Activated naive CD4-positive, alpha-beta T cell treated with anti-CD3 and anti-CD28 coated beads, Interleukin-2, amount 50 U/mL, for 72 hours (primary cell): ENCODE data around the gene RFX8. TPM values are rescaled to one million over a fixed set of nuclear protein-coding genes. Genes with fewer than 3 reads are reported as not detected.

Experiments
- ATAC-seq, 2 donors: fragments of 150-1000 bp; cut with Tn5 transposase; 2 replicates each; pipeline ENCODE4 v1.10.0; 2021; ENCODE audit warnings: mild to moderate bottlenecking in 2 of 2, moderate library complexity in 2 of 2
- DNase-seq, 2 donors: peaks; one replicate each; pipeline ENCODE4 v3.0.0; 2021 to 2022; ENCODE audit warnings: low spot score in 2 of 2
- H3K27ac Mint-ChIP-seq, 2 donors: one replicate each; pipeline ENCODE4 v1.8.0; 2022; ENCODE audit warnings: mild to moderate bottlenecking in 2 of 2, mixed read lengths in 2 of 2
- H3K36me3 Mint-ChIP-seq, 2 donors: one replicate each; pipeline ENCODE4 v1.8.0; 2022; ENCODE audit warnings: mixed read lengths in 2 of 2
- H3K9me3 Mint-ChIP-seq, 2 donors: one replicate each; pipeline ENCODE4 v1.8.0; 2022; ENCODE audit warnings: mixed read lengths in 2 of 2
- total RNA-seq, 2 donors: library from RNA; stranded (reverse); gene quantifications; one replicate each; pipeline ENCODE4 v1.2.3, GENCODE V29; 2022

The RFX8 gene
- total RNA-seq, 2 donors from 2014 or later: 0.76 to 1.9 TPM

DNA sequence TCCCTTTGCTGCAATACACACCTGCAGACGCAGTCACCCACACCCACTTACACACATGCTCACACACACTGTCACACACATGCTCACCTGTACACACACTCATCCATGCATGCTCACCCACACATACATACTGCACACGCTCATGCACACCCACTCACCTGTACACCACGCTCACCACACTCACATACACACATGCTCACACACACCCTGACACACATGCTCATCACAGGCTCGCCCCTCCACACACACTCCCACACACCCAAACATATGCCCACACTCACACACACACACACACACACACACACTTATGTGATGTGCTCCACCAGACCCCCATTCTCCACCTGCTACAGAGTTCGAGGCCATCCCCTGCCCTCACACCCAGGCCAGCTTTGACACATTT is 64.8 kb downstream of the RFX8 start:
- Mint-ChIP-seq H3K9me3 (no peaks in the 10 kb centered on the region), H3K27ac (no peak overlapping the region), H3K36me3 (no peaks in the 10 kb centered on the region)
- DNase-seq (no peak), ATAC-seq (no peak)

DNA sequence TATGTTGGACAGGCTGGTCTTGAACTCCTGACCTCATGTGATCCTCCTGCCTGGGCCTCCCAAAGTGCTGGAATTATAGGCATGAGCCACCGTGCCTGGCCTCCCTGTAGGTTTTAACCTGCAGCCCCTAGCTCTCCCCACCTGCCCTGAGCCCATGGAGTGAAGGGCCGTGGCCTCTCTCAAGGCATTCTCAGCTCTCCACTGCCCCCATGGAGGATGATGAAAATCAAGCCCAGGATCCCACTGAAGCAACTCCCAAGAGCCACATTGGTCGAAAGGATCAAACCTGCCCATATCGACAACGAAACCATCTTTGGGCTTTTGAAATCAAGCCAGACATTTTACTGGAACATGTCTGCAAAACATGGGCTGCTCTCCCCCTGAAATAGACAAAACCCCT is 65.2 kb downstream of the RFX8 start:
- Mint-ChIP-seq H3K36me3 (no peaks in the 10 kb centered on the region), H3K27ac (no peak overlapping the region), H3K9me3 (no peaks in the 10 kb centered on the region)
- no peak for ATAC-seq
- no peak for DNase-seq

DNA sequence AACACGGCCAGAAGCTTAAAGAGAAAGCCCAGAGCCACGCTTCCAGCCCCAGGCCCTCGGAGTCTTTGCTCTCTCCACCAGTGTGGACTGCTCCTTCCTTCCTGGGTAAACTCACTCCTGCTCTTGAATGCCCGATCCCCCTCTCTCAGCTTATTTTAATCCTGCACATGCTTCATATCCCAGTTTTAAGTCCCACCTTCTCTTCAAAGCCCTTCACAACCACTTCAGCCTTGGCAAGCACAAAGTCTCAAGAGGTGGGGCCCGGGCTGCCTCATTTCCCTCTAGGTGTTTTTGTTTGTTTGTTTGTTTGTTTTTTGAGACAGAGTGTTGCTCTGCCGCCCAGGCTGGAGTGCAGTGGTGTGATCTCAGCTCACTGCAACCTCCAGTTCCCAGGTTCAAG is 66.0 kb downstream of the RFX8 start:
- Mint-ChIP-seq H3K27ac (peak overlapping the region in 1 of 2 donors; percentile 53), H3K36me3 (no peaks in the 10 kb centered on the region), H3K9me3 (no peaks in the 10 kb centered on the region)
- ATAC-seq: no peak
- DNase-seq: no peak

DNA sequence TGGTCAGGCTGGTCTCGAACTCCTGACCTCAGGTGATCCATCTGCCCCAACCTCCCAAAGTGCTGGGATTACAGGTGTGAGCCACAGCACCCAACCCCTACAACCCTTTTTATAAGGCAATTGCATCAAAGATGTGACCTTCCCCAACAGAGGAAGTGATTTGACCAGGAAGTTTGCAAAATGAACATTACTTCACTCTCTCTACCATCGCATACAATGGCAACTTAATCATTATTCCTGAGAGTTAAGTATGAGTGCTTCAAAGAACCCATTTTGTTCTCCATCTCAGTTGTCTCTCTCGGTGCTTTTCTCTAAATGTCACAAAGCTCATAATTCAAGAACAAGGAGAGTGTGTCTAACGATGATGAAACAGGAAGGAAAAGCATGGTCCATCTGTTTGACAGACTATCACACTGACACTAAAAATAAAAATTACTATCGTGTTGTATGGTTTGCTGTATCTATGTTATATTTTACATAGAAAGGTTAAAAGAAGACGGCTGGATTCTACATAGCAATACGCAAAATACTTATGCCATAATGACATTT is 69.5 kb downstream of the RFX8 start:
- Mint-ChIP-seq H3K9me3 (no peaks in the 10 kb centered on the region), H3K36me3 (no peaks in the 10 kb centered on the region), H3K27ac (no peak overlapping the region)
- ATAC-seq: no peak
- DNase-seq: no peak

DNA sequence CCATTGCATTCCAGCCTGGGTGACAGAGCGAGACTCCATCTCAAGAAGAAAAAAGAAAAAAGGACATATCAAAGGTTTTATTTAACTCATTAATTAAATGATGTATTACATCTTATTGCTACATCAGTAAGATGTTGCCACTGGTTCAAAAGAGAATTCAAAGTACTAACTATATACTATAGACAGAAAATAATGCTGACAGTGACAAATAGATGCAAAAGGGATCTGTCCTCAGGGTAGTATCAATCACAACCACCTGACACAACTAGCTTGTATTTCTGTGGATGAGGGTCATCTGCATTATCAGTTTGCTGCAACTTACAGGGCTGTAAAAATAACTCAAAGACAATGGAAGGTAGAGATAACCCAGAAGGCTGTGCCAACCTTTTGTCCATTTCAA is 71.2 kb downstream of the RFX8 start:
- Mint-ChIP-seq H3K27ac (no peak overlapping the region), H3K36me3 (no peaks in the 10 kb centered on the region), H3K9me3 (no peaks in the 10 kb centered on the region)
- no peak for DNase-seq
- ATAC-seq: no peak

DNA sequence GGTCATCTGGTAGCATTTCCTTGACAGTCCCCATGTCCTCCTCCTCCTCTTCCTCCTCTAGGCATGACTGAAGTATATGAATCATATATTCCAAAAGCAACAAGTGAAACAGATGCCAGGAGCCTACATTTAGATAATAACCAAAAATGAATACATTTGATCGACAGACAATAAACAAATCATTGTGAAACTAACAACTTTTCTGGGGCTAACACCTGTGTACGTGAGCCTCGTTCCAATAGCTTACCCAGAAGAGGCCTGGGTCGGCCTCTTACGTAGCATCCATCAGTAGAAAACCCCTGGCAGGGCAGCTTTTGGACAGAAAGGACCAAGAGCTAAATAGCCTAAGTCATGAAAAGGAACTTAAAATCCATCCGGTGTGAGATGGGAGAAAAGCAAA is 72.3 kb downstream of the RFX8 start:
- DNase-seq: no peak
- H3K9me3 Mint-ChIP-seq: no peaks in the 10 kb centered on the region
- ATAC-seq: peak in 1 of 2 donors; percentile 66
- H3K27ac Mint-ChIP-seq: no peak overlapping the region
- no peaks in the 10 kb centered on the region for H3K36me3 Mint-ChIP-seq

GRCh38 chr2:101401906-101402305 is 73.0 kb downstream of the RFX8 start:
- no peaks in the 10 kb centered on the region for H3K36me3 Mint-ChIP-seq
- ATAC-seq (no peak), DNase-seq (no peak)
- no peaks in the 10 kb centered on the region for H3K9me3 Mint-ChIP-seq
- no peak overlapping the region for H3K27ac Mint-ChIP-seq

DNA sequence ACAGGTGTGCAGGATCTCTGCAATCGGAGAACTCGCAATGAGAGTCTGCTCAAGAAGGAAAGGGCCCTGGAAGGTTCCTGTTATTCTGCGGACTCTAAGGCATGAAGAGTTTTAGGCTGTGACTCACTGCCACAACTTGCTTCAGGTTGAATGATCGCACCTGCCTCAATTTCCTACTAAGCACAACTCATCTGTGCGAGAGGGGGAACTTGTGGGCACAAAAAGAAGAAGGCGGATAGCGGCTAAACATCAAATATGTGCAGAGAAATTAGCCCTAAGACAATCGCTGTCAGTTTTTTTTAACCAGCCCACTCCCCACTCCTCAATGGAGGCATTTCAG is 73.6 kb downstream of the RFX8 start:
- Mint-ChIP-seq H3K9me3 (no peaks in the 10 kb centered on the region), H3K27ac (no peak overlapping the region), H3K36me3 (peaks cover 0 to 1% of the 10 kb centered on the region in 2 donors)
- DNase-seq (no peak), ATAC-seq (no peak)

DNA sequence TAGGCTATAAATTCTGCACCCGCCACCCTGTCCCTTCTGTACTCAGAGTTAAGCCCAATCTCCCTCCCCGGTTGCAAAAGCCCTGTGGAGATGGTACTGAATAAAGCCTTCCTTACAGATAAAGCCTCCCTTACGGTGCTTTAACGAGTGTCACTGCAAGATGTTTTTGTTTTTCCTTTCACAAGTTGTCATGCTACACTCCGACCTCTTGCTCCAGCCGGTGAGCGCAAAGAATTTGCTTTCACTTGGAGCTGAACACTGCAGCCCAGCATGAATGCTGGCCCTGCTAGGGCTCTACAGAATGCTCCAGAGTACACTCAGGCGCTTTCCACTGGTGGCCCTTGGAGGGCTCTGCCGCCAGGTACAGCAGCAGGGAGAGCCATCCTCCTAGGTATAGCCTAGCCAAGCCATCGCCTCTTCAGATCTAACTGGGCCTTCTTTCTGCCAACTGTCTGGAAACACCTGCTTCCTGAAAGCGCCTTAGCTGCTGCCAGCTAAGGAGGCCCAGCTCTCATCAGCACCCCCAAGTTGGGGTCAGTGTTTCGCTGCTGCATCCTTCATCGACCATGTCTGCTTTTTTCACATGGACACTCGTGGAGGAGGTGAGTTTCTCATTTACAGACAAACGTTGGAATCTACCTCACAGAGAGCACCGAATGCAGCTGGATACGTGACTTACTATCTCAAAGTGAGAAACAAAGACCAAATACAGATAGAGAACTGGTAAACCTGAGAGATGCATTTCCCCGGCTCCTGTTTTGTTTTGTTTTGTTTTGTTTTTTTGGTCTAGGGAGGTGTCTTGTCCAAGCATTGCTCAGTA is 74.2 kb downstream of the RFX8 start:
- Mint-ChIP-seq H3K27ac (no peak overlapping the region), H3K36me3 (peaks cover 0 to 7% of the 10 kb centered on the region in 2 donors)
- ATAC-seq: no peak

GRCh38 chr2:101400048-101400447 is 74.9 kb downstream of the RFX8 start:
- no peak for DNase-seq
- Mint-ChIP-seq H3K27ac (no peak overlapping the region), H3K9me3 (no peaks in the 10 kb centered on the region), H3K36me3 (peaks cover 0 to 8% of the 10 kb centered on the region in 2 donors)
- ATAC-seq: no peak

More for the DNA sequence above, 74.2 kb downstream of the RFX8 start:
- no peak for DNase-seq
- no peaks in the 10 kb centered on the region for H3K9me3 Mint-ChIP-seq

GRCh38 chr2:101399021-101399799 is 75.7 kb downstream of the RFX8 start:
- Mint-ChIP-seq H3K9me3 (no peaks in the 10 kb centered on the region), H3K36me3 (peaks cover 0 to 8% of the 10 kb centered on the region in 2 donors), H3K27ac (no peak overlapping the region)
- no peak for ATAC-seq
- no peak for DNase-seq

- Mint-ChIP-seq H3K27ac (no peak overlapping the region), H3K36me3 (peaks cover 0 to 8% of the 10 kb centered on the region in 2 donors), H3K9me3 (no peaks in the 10 kb centered on the region)
- ATAC-seq: peak in 1 of 2 donors; percentile 65
- DNase-seq: no peak
Measured at GRCh38 chr2:101398116-101398821, 76.6 kb downstream of the RFX8 start.

DNA sequence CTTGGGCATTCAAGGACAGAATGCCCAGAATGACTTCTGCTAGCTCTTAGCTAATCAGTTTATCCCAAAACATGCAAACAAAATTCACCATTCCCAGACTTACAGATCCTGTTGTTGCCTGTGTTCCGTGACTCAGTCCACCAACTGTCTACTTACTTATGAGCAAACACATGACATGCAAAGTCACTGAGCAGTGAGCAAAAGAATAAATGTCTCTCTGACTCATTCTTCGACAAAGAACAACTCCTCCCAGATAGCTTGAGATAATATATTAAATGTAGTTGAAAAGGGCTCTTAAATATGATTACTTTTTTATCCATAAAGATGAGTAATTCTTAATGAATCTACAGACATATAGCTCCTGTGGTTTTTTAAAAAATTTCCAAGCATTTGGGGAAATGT is 78.6 kb downstream of the RFX8 start:
- Mint-ChIP-seq H3K36me3 (peaks cover 0 to 8% of the 10 kb centered on the region in 2 donors), H3K27ac (no peak overlapping the region), H3K9me3 (no peaks in the 10 kb centered on the region)
- peak in 1 of 2 donors; percentile 24 for ATAC-seq
- DNase-seq: no peak

GRCh38 chr2:101395545-101396315 is 79.2 kb downstream of the RFX8 start:
- DNase-seq: no peak
- H3K9me3 Mint-ChIP-seq: no peaks in the 10 kb centered on the region
- peak in 1 of 2 donors; percentile 71 for ATAC-seq
- no peak overlapping the region for H3K27ac Mint-ChIP-seq
- peaks cover 0 to 8% of the 10 kb centered on the region in 2 donors for H3K36me3 Mint-ChIP-seq

DNA sequence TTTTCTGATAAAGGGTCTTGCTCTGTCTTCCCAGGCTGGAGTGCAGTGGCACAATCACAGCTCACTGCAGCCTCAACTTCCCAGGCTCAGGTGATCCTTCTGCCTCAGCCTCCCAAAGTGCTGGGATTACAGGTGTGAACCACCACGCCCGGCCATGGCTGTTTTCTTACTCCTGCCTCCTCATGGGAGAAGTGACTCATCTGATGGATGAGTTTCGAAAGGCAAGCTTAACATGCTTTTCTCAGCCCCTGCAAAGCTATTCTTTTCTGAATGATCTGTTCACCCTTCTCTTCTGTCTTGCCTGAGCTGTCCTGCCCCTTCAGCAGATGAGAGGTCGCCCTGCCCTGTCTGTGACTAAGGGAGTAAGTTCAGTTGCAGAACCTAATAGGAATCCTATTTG is 86.7 kb downstream of the RFX8 start:
- no peaks in the 10 kb centered on the region for H3K36me3 Mint-ChIP-seq
- DNase-seq (no peak), ATAC-seq (no peak)
- no peak overlapping the region for H3K27ac Mint-ChIP-seq
- no peaks in the 10 kb centered on the region for H3K9me3 Mint-ChIP-seq

DNA sequence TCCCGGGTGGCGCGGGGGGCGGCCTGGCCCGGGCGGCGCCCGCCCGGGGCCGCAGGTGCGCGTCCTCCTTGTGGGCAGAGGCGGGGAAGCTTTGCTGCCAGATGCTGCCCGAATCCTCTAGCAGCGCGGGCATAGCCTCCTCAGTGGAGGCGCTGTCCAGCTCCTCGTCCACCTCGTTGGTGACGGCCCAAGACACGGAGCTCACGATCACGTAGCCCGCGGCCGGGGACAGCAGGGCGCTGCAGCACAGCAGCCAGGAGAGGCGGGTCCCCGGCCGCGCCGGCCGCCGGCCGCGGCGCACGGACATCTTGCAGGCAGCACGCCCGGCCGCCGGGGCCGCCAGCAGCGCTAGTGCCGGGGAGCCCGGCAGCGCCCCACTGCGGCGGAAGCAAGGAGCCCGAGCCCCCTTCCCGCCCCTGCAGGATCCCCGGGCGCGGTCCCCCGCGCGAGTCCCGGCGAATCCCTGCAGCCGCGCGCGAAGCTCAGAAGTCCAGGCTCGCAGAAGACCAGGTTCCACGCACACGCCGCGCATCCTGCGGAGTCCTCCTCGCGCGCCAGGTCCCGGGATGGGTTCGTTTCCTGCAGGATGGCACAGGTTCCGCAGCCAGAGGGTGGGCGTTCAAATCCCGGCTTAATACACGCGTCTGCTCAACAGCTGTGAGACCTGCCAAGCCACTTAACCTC is 87.6 kb downstream of the RFX8 start, which contains the start of gene CREG2:
Gene CREG2 (minus strand): TSS at position 353 of the 684 bp plus-strand sequence. CDS start 46 bp downstream, at position 307.
- no peak within 1 kb of the TSS for H3K27ac Mint-ChIP-seq
- peak in 1 of 2 donors; percentile 71 for DNase-seq
- no peaks in the 10 kb centered on the region for H3K9me3 Mint-ChIP-seq
- H3K36me3 Mint-ChIP-seq: no peaks in the 10 kb centered on the region
- peak; percentile 86 to 93 for ATAC-seq
